ENCODE measurements around the gene FHAD1.

Gene FHAD1

GRCh38 chr1:15400627-15401026 is 153.6 kb downstream of the FHAD1 start:
- DNase-seq (ENCODE audit: low spot score), result no peak

GRCh38 chr1:15401391-15402055 is 154.5 kb downstream of the FHAD1 start:
- DNase-seq (ENCODE audit: low spot score), result no peak

- no peak for DNase-seq (ENCODE audit: low spot score)
Observed at GRCh38 chr1:15402809-15403450, 155.9 kb downstream of the FHAD1 start.

- DNase-seq (ENCODE audit: low spot score), result no peak
Observed at GRCh38 chr1:15403962-15404580, 157.0 kb downstream of the FHAD1 start.

- DNase-seq (ENCODE audit: low spot score), result no peak
Observed at GRCh38 chr1:15405106-15405850, 158.3 kb downstream of the FHAD1 start.

GRCh38 chr1:15406614-15407559 is 159.9 kb downstream of the FHAD1 start:
- DNase-seq (ENCODE audit: low spot score), result no peak

GRCh38 chr1:15407580-15407979 is 160.6 kb downstream of the FHAD1 start:
- no peak for DNase-seq (ENCODE audit: low spot score)

GRCh38 chr1:15408890-15409387 is 161.9 kb downstream of the FHAD1 start:
- DNase-seq (ENCODE audit: low spot score), result no peak

- peak; percentile 93 for DNase-seq (ENCODE audit: low spot score)
Observed at GRCh38 chr1:15409388-15410222, 162.6 kb downstream of the FHAD1 start, which contains the start of gene EFHD2. Gene EFHD2, plus strand, starts transcription at chr1:15409888. Its CDS starts 84 bp downstream, at chr1:15409972.

- peak; percentile 44 for DNase-seq (ENCODE audit: low spot score)
Observed at GRCh38 chr1:15410223-15410883, 163.3 kb downstream of the FHAD1 start.

- DNase-seq (ENCODE audit: low spot score), result no peak
Observed at GRCh38 chr1:15410884-15411245, 163.8 kb downstream of the FHAD1 start.

- no peak for DNase-seq (ENCODE audit: low spot score)
Observed at GRCh38 chr1:15411593-15412137, 164.6 kb downstream of the FHAD1 start.

GRCh38 chr1:15412175-15412800 is 165.3 kb downstream of the FHAD1 start:
- no peak for DNase-seq (ENCODE audit: low spot score)

- no peak for DNase-seq (ENCODE audit: low spot score)
Observed at GRCh38 chr1:15412843-15413242, 165.8 kb downstream of the FHAD1 start.

- DNase-seq (ENCODE audit: low spot score), result no peak
Observed at GRCh38 chr1:15413563-15414444, 166.8 kb downstream of the FHAD1 start.

- no peak for DNase-seq (ENCODE audit: low spot score)
Observed at GRCh38 chr1:15414445-15414983, 167.5 kb downstream of the FHAD1 start.

GRCh38 chr1:15417059-15417934 is 170.3 kb downstream of the FHAD1 start:
- DNase-seq (ENCODE audit: low spot score), result peak; percentile 65

Measured in D341Med (cell line).